ENCODE data around the gene PRMT6.
"Not testable (repeated sequence)": the region's sequence is repeated elsewhere in the genome, so short reads cannot be mapped to it uniquely, and the experiment has no call there.

The PRMT6 gene

GRCh38 chr1:107093395-107093794 lies 36.9 kb downstream of the PRMT6 start:
- not testable (repeated sequence) for DNase-seq (ENCODE audit: low spot score)

DNA sequence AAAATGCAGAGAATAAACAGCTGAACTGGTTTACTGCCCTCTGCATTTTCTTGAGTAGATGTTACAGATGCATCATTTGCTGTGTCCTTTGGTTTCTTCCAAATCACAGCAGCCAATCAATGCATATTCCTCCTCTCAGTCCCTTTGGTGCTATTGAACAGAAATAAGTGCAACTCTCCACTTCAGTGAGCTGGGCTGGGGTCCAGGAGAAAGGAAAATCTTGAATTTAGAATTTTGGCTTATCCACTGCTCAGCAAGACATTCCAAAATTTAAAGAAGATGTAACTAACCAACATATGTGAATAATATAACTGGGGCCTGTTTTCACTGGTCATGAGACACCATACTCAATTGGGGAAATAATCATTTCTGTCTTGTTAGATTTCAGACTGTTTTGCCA lies 39.2 kb downstream of the PRMT6 start:
- no peak for DNase-seq (ENCODE audit: low spot score)

DNA sequence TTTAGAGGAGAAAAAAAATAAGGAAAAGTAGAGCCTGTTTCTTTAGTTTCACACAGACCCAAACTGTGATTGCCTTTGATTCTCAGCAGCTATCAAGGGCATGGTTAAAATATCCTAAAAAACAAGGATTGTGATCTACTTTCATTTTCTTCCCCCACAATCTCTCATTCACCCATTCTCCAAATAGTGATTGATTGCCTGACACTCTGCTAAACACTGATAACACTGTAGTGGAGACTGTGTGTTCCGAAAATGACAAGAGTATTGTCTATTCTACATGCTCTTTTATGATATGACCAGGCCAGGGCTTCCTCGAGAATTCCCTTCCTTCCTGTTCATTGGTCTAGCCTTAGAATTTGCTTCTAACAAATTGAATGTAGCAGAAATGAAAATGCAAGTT lies 40.2 kb downstream of the PRMT6 start:
- no peak for DNase-seq (ENCODE audit: low spot score)

- DNase-seq (ENCODE audit: low spot score), result no peak
These were observed 42.5 kb downstream of the PRMT6 start for GRCh38 chr1:107098961-107099360.

DNA sequence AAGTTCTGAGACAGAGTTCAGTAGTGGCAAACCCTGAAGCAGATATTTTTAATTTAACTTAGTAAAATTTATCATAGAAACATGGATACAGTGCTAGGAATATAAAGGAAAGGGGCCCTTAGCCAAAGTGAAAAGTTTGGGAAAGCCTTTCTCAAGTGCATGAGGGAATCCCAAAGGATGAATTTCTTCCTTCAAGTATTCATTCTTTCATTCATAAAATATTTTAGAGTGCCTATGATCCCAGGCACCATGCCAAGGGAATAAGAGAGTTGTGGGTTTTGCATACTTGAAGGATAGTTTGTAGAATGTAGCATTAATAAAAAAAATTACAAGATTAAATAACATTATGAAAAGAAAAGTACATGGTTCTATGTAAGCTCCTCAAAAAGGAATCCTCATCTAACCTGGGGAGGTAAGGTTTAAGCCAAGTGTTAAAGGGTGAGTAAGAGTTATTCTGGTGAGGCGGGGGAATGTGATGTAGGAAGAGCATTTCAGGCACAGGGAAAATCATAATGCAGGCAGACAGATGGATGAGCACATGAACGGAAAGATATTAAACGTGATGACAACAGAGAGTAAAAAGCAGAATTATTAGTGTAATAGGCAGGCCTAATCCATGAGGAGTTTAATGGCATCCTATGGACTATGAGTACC lies 44.0 kb downstream of the PRMT6 start:
- DNase-seq (ENCODE audit: low spot score), result no peak

DNA sequence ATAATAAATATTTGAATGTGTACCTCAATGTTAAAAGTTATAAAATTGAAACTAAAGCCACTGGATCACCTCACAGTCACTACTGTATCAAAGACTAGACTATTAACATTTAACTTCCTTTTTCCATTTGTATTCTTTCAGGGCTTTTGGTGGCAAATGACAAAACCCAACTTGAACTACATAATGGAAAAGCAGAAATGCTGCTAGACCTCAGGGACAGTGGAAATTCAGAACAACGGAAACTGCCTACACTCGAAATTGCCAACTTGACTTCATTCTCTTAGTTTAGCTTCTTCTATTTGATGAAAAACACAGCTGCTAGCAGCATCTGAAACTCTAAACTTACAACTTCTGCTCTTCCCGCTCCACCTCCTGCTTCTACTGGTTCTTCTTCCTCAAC lies 49.4 kb downstream of the PRMT6 start:
- DNase-seq (ENCODE audit: low spot score), result no peak
